ENCODE results near the gene SLC36A1.

DNA sequence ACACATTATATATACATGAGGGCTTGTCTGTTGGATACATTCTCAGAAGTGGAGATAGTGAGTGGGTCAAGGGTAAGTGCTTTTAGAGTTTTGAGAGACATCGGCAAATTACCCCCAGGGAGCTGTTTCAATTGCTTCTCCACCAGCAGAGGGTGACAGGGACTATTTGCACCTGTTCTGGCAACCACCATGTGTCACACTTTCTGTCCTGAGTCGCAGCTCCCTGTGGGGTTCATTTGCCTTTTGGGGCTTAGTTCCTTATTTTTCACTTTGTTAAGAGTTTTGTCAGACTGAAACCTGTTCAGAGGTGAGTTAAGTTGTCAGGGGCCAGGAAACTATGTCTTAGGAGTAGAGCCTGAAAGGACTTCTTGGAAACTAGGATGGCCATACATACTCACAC lies 20.1 kb upstream of the SLC36A1 start:
- TF ChIP-seq, protein P1, sequence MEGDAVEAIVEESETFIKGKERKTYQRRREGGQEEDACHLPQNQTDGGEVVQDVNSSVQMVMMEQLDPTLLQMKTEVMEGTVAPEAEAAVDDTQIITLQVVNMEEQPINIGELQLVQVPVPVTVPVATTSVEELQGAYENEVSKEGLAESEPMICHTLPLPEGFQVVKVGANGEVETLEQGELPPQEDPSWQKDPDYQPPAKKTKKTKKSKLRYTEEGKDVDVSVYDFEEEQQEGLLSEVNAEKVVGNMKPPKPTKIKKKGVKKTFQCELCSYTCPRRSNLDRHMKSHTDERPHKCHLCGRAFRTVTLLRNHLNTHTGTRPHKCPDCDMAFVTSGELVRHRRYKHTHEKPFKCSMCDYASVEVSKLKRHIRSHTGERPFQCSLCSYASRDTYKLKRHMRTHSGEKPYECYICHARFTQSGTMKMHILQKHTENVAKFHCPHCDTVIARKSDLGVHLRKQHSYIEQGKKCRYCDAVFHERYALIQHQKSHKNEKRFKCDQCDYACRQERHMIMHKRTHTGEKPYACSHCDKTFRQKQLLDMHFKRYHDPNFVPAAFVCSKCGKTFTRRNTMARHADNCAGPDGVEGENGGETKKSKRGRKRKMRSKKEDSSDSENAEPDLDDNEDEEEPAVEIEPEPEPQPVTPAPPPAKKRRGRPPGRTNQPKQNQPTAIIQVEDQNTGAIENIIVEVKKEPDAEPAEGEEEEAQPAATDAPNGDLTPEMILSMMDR (IDR thresholded peaks at IDR 0.05): no peak
- no peak for TF ChIP-seq POLR2A (IDR thresholded peaks at IDR 0.05)

Measured in thyroid gland (tissue), 4 donors.